Left hindlimb (tissue), 1 donor: Measurements from ENCODE around the gene PCDHA2.
"Not testable (repeated sequence)": the region's sequence is repeated elsewhere in the genome, so short reads cannot be mapped to it uniquely, and the experiment has no call there.

Source experiments
- DNase-seq: peaks from one replicate; pipeline ENCODE4 v3.0.0-alpha.2; 2018

The PCDHA2 gene

DNA sequence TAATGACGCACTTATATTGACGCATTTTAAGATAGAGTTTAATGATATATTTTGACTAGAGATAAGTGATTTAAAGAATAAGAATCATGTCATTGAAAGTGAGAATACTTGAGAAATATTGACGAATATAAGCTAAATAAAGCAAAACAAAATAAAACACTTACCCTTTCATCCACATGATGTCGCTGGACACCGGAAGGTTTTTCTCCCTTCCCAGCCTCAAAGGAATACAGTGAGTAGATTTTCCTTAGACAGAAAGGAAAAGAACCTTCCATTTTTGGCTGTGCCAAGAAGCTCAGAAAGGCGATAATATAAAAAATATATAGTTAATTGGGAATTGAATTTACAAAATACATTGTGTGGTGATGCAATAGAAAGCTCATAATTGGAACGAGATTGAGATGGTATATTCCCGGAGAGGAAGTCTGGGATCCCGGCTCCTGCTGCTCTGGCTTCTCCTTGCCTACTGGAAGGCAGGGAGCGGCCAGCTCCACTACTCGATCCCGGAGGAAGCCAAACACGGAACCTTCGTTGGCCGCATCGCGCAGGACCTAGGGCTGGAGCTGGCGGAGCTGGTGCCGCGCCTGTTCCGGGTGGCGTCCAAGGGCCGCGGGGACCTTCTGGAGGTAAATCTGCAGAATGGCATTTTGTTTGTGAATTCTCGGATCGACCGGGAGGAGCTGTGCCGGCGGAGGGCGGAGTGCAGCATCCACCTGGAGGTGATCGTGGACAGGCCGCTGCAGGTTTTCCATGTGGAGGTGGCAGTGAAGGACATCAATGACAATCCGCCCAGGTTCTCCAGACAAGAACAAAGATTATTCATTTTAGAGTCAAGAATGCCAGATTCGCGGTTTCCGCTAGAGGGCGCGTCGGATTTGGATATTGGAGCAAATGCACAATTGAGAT is 27.0 kb downstream of the PCDHA2 start, which contains the start of gene PCDHA5:
Gene PCDHA5, plus strand, starts transcription at position 239 of the 906 bp plus-strand sequence.
- no peak for DNase-seq

DNA sequence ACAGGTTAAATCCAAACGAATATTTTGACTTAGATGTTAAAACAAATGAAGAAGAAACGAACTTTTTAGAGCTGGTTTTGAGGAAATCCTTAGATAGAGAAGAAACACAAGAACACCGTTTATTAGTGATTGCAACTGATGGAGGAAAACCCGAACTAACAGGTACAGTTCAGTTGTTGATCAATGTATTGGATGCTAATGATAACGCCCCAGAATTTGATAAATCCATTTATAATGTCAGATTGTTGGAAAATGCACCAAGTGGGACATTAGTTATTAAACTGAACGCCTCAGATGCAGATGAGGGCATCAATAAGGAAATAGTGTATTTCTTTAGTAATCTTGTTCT is 27.6 kb downstream of the PCDHA2 start:
- no peak for DNase-seq

GRCh38 chr5:140822969-140823368 is 28.3 kb downstream of the PCDHA2 start:
- DNase-seq, result not testable (repeated sequence)

DNA sequence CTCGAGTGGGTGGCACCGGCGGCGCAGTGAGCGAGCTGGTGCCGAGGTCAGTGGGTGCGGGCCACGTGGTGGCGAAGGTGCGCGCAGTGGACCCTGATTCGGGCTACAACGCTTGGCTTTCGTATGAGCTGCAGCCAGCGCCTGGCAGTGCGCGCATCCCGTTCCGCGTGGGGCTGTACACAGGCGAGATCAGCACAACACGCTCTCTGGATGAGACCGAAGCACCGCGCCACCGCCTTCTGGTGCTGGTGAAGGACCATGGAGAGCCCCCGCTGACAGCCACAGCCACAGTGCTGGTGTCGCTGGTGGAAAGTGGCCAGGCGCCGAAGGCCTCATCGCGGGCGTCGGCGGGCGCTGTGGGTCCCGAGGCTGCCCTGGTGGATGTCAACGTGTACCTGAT is 28.8 kb downstream of the PCDHA2 start:
- no peak for DNase-seq

- DNase-seq, result no peak
Measured at GRCh38 chr5:140827704-140828361, 33.2 kb downstream of the PCDHA2 start, which contains the start of gene PCDHA6. PCDHA6 (plus strand) TSS chr5:140827960; CDS start chr5:140828092, 132 bp downstream.

- DNase-seq, result no peak
Measured at GRCh38 chr5:140828362-140828737, 33.7 kb downstream of the PCDHA2 start.

GRCh38 chr5:140829511-140830501 is 35.2 kb downstream of the PCDHA2 start:
- not testable (repeated sequence) for DNase-seq

DNA sequence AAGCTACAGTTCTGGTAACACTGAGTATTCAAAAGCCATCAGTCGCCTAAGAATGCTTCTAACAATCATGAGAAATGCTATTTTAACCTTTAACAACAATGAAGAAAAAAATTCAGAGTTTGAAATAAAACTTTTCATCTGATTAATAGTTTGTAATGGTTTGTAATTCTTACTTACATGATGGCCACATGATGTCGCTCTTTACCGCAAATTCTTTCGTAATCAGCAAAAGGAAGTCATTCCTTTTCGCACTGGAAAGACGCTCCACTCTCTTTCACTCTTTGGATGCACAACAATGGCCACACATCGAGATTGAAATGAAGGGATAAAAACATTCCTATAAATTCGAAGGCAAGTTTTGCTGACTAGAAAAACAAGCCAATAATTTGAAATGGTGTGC is 39.3 kb downstream of the PCDHA2 start, which contains the start of gene PCDHA7:
Gene PCDHA7, plus strand, starts transcription at position 277 of the 400 bp plus-strand sequence. Its CDS starts 115 bp downstream, at position 392.
- DNase-seq, result no peak

DNA sequence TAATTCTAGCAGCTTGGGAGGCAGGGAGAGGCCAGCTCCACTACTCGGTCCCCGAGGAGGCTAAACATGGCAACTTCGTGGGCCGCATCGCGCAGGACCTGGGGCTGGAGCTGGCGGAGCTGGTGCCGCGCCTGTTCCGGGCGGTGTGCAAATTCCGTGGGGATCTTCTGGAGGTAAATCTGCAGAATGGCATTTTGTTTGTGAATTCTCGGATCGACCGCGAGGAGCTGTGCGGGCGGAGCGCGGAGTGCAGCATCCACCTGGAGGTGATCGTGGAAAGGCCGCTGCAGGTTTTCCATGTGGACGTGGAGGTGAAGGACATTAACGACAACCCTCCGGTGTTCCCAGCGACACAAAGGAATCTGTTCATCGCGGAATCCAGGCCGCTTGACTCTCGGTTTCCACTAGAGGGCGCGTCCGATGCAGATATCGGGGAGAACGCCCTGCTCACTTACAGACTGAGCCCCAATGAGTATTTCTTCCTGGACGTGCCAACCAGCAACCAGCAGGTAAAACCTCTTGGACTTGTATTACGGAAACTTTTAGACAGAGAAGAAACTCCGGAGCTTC is 39.9 kb downstream of the PCDHA2 start:
- not testable (repeated sequence) for DNase-seq

DNA sequence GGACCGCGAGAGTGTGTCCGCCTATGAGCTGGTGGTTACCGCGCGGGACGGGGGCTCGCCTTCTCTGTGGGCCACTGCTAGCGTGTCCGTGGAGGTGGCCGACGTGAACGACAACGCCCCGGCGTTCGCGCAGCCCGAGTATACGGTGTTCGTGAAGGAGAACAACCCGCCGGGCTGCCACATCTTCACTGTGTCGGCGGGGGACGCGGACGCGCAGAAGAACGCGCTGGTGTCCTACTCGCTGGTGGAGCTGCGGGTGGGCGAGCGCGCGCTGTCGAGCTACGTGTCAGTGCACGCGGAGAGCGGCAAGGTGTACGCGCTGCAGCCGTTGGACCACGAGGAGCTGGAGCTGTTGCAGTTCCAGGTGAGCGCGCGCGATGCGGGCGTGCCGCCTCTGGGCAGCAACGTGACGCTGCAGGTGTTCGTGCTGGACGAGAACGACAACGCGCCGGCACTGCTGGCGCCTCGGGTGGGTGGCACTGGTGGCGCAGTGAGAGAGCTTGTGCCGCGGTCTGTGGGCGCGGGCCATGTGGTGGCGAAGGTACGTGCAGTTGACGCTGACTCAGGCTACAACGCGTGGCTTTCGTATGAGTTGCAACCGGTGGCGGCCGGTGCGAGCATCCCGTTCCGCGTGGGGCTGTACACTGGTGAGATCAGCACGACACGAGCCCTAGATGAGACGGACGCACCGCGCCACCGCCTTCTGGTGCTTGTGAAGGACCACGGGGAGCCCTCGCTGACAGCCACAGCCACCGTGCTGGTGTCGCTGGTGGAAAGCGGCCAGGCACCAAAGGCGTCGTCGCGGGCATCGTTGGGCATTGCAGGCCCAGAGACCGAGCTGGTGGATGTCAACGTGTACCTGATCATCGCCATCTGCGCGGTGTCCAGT is 41.2 kb downstream of the PCDHA2 start:
- DNase-seq, result no peak

GRCh38 chr5:140840978-140841962 is 46.6 kb downstream of the PCDHA2 start, which contains the start of gene PCDHA8:
PCDHA8 (plus strand) TSS chr5:140841187; CDS start chr5:140841322, 135 bp downstream.
- no peak for DNase-seq

GRCh38 chr5:140842798-140843733 is 48.4 kb downstream of the PCDHA2 start:
- no peak for DNase-seq
